Measurements from ENCODE around the gene LNX2. TPM values are rescaled to one million over a fixed set of nuclear protein-coding genes. Genes with fewer than 3 reads are reported as not detected.

LNX2 gene
- total and polyA plus RNA-seq, 3 experiments from 2014 or later: 4.4 to 5.0 (median 4.7) TPM

- H3K9me3 Mint-ChIP-seq: no peaks in the 10 kb centered on the region
- ChIA-PET CTCF (no interaction called here), POLR2A (no interaction called here)
- H3K27ac Mint-ChIP-seq: peak overlapping the region in 3 of 8 donors; percentile 5 to 42 (median 13)
- no peak overlapping the region for H3K4me3 Mint-ChIP-seq
- Histone ChIP-seq H3K27ac (ENCODE audit: low read depth, low read length) (no peak overlapping the region), H3K4me3 (ENCODE audit: low read length) (no peak overlapping the region), H3K9me3 (ENCODE audit: low read length) (no peaks in the 10 kb centered on the region), H3K4me1 (ENCODE audit: insufficient read depth, low read length) (no peaks in the 10 kb centered on the region), H3K36me3 (ENCODE audit: insufficient read depth, low read length) (no peaks in the 10 kb centered on the region), H3K27me3 (ENCODE audit: insufficient read depth, low read length, poor library complexity, severe bottlenecking) (no peaks in the 10 kb centered on the region)
- peaks cover 0 to 21% (median 1%) of the 10 kb centered on the region in 3 donors for H3K36me3 Mint-ChIP-seq
- no peak for DNase-seq
- no peaks in the 10 kb centered on the region for H3K27me3 Mint-ChIP-seq
- peaks cover 8 to 27% (median 11%) of the 10 kb centered on the region in 3 donors for H3K4me1 Mint-ChIP-seq
These were observed 40.2 kb upstream of the LNX2 start for GRCh38 chr13:27660511-27660910.

- H3K9me3 ChIP-seq (ENCODE audit: low read length): no peaks in the 10 kb centered on the region
- H3K4me1 ChIP-seq (ENCODE audit: insufficient read depth, low read length): no peaks in the 10 kb centered on the region
- no peak overlapping the region for H3K27ac ChIP-seq (ENCODE audit: low read depth, low read length)
- H3K4me3 ChIP-seq (ENCODE audit: low read length): no peak overlapping the region
- H3K4me1 Mint-ChIP-seq: peaks cover 8 to 29% (median 10%) of the 10 kb centered on the region in 3 donors
- no peaks in the 10 kb centered on the region for H3K9me3 Mint-ChIP-seq
- no peak for DNase-seq
- POLR2A ChIA-PET: no interaction called here
- peaks cover 0 to 20% (median 1%) of the 10 kb centered on the region in 3 donors for H3K36me3 Mint-ChIP-seq
- no peaks in the 10 kb centered on the region for H3K27me3 ChIP-seq (ENCODE audit: insufficient read depth, low read length, poor library complexity, severe bottlenecking)
- CTCF ChIA-PET: no interaction called here
- no peaks in the 10 kb centered on the region for H3K27me3 Mint-ChIP-seq
- no peak overlapping the region for H3K4me3 Mint-ChIP-seq
- no peaks in the 10 kb centered on the region for H3K36me3 ChIP-seq (ENCODE audit: insufficient read depth, low read length)
- H3K27ac Mint-ChIP-seq: no peak overlapping the region
These were observed 39.0 kb upstream of the LNX2 start for GRCh38 chr13:27659145-27659865.

- Mint-ChIP-seq H3K27me3 (no peaks in the 10 kb centered on the region), H3K9me3 (no peaks in the 10 kb centered on the region), H3K4me1 (peaks cover 4 to 25% (median 10%) of the 10 kb centered on the region in 3 donors), H3K27ac (peak overlapping the region in 1 of 8 donors; percentile 75), H3K36me3 (peaks cover 0 to 20% (median 1%) of the 10 kb centered on the region in 3 donors), H3K4me3 (no peak overlapping the region)
- H3K4me3 ChIP-seq (ENCODE audit: low read length): no peak overlapping the region
- no peaks in the 10 kb centered on the region for H3K36me3 ChIP-seq (ENCODE audit: insufficient read depth, low read length)
- no peaks in the 10 kb centered on the region for H3K27me3 ChIP-seq (ENCODE audit: insufficient read depth, low read length, poor library complexity, severe bottlenecking)
- H3K9me3 ChIP-seq (ENCODE audit: low read length): no peaks in the 10 kb centered on the region
- DNase-seq: no peak
- H3K27ac ChIP-seq (ENCODE audit: low read depth, low read length): no peak overlapping the region
- CTCF ChIA-PET: interaction anchor here (0.9 kb wide), 1 partner anchor 10 kb away, joined by 3 read pairs; no protein-coding TSS in a partner anchor
- POLR2A ChIA-PET: no interaction called here
- H3K4me1 ChIP-seq (ENCODE audit: insufficient read depth, low read length): no peaks in the 10 kb centered on the region
These were observed 38.2 kb upstream of the LNX2 start for GRCh38 chr13:27658546-27658945.

- H3K36me3 ChIP-seq (ENCODE audit: insufficient read depth, low read length): no peaks in the 10 kb centered on the region
These were observed 37.4 kb upstream of the LNX2 start for GRCh38 chr13:27657724-27658123.

GRCh38 chr13:27654816-27655215, 34.5 kb upstream of the LNX2 start:
- Histone ChIP-seq H3K9me3 (ENCODE audit: low read length) (peaks cover 6% of the 10 kb centered on the region), H3K27me3 (ENCODE audit: insufficient read depth, low read length, poor library complexity, severe bottlenecking) (no peaks in the 10 kb centered on the region), H3K36me3 (ENCODE audit: insufficient read depth, low read length) (peaks cover 9% of the 10 kb centered on the region), H3K4me3 (ENCODE audit: low read length) (no peak overlapping the region), H3K27ac (ENCODE audit: low read depth, low read length) (no peak overlapping the region), H3K4me1 (ENCODE audit: insufficient read depth, low read length) (no peaks in the 10 kb centered on the region)
- ChIA-PET CTCF (no interaction called here), POLR2A (no interaction called here)
- Mint-ChIP-seq H3K27ac (no peak overlapping the region), H3K4me1 (peaks cover 3 to 22% (median 7%) of the 10 kb centered on the region in 3 donors), H3K4me3 (no peak overlapping the region), H3K27me3 (no peaks in the 10 kb centered on the region), H3K36me3 (peaks cover 13 to 43% (median 21%) of the 10 kb centered on the region in 3 donors), H3K9me3 (peaks cover 5 to 12% (median 8%) of the 10 kb centered on the region in 5 donors)
- no peak for DNase-seq

More at GRCh38 chr13:27657724-27658123, 37.4 kb upstream of the LNX2 start:
- CTCF ChIA-PET: interaction anchor here (0.9 kb wide), 1 partner anchor 11 kb away, joined by 3 read pairs; no protein-coding TSS in a partner anchor
- H3K27me3 Mint-ChIP-seq: no peaks in the 10 kb centered on the region
- DNase-seq: no peak
- Histone ChIP-seq H3K4me1 (ENCODE audit: insufficient read depth, low read length) (no peaks in the 10 kb centered on the region), H3K4me3 (ENCODE audit: low read length) (no peak overlapping the region), H3K27ac (ENCODE audit: low read depth, low read length) (no peak overlapping the region), H3K9me3 (ENCODE audit: low read length) (no peaks in the 10 kb centered on the region), H3K27me3 (ENCODE audit: insufficient read depth, low read length, poor library complexity, severe bottlenecking) (no peaks in the 10 kb centered on the region)
- H3K36me3 Mint-ChIP-seq: peaks cover 0 to 25% (median 1%) of the 10 kb centered on the region in 3 donors
- H3K4me3 Mint-ChIP-seq: no peak overlapping the region
- H3K4me1 Mint-ChIP-seq: peaks cover 4 to 30% (median 7%) of the 10 kb centered on the region in 3 donors
- H3K9me3 Mint-ChIP-seq: no peaks in the 10 kb centered on the region
- H3K27ac Mint-ChIP-seq: peak overlapping the region in 2 of 8 donors; percentile 69 to 82
- POLR2A ChIA-PET: no interaction called here

GRCh38 chr13:27654059-27654458, 33.7 kb upstream of the LNX2 start:
- no peaks in the 10 kb centered on the region for H3K27me3 ChIP-seq (ENCODE audit: insufficient read depth, low read length, poor library complexity, severe bottlenecking)
- H3K36me3 ChIP-seq (ENCODE audit: insufficient read depth, low read length): peaks cover 15% of the 10 kb centered on the region
- peaks cover 18 to 47% (median 26%) of the 10 kb centered on the region in 3 donors for H3K36me3 Mint-ChIP-seq
- peaks cover 10% of the 10 kb centered on the region for H3K9me3 ChIP-seq (ENCODE audit: low read length)
- no peak for DNase-seq
- H3K4me1 ChIP-seq (ENCODE audit: insufficient read depth, low read length): no peaks in the 10 kb centered on the region
- H3K4me3 ChIP-seq (ENCODE audit: low read length): no peak overlapping the region
- ChIA-PET CTCF (no interaction called here), POLR2A (no interaction called here)
- peaks cover 3 to 22% (median 7%) of the 10 kb centered on the region in 3 donors for H3K4me1 Mint-ChIP-seq
- H3K27me3 Mint-ChIP-seq: no peaks in the 10 kb centered on the region
- H3K4me3 Mint-ChIP-seq: no peak overlapping the region
- no peak overlapping the region for H3K27ac Mint-ChIP-seq
- H3K27ac ChIP-seq (ENCODE audit: low read depth, low read length): no peak overlapping the region
- H3K9me3 Mint-ChIP-seq: peaks cover 11 to 16% (median 14%) of the 10 kb centered on the region in 5 donors

GRCh38 chr13:27650312-27650711, 30.0 kb upstream of the LNX2 start:
- Mint-ChIP-seq H3K27ac (no peak overlapping the region), H3K36me3 (peaks cover 24 to 57% (median 37%) of the 10 kb centered on the region in 3 donors), H3K27me3 (no peaks in the 10 kb centered on the region)

GRCh38 chr13:27644302-27644701, 24.0 kb upstream of the LNX2 start:
- Mint-ChIP-seq H3K4me3 (no peak overlapping the region), H3K9me3 (peaks cover 0 to 4% (median 2%) of the 10 kb centered on the region in 5 donors), H3K36me3 (peaks cover 11 to 25% (median 12%) of the 10 kb centered on the region in 3 donors), H3K27me3 (no peaks in the 10 kb centered on the region), H3K27ac (no peak overlapping the region), H3K4me1 (peaks cover 36 to 64% (median 64%) of the 10 kb centered on the region in 3 donors)
- peaks cover 6% of the 10 kb centered on the region for H3K36me3 ChIP-seq (ENCODE audit: insufficient read depth, low read length)
- H3K27me3 ChIP-seq (ENCODE audit: insufficient read depth, low read length, poor library complexity, severe bottlenecking): no peaks in the 10 kb centered on the region
- no peaks in the 10 kb centered on the region for H3K9me3 ChIP-seq (ENCODE audit: low read length)
- no peak for DNase-seq
- H3K4me1 ChIP-seq (ENCODE audit: insufficient read depth, low read length): peaks cover 5% of the 10 kb centered on the region
- POLR2A ChIA-PET: no interaction called here
- H3K4me3 ChIP-seq (ENCODE audit: low read length): no peak overlapping the region
- H3K27ac ChIP-seq (ENCODE audit: low read depth, low read length): no peak overlapping the region
- CTCF ChIA-PET: no interaction called here

More at GRCh38 chr13:27650312-27650711, 30.0 kb upstream of the LNX2 start:
- Histone ChIP-seq H3K4me3 (ENCODE audit: low read length) (no peak overlapping the region), H3K27me3 (ENCODE audit: insufficient read depth, low read length, poor library complexity, severe bottlenecking) (no peaks in the 10 kb centered on the region), H3K36me3 (ENCODE audit: insufficient read depth, low read length) (peaks cover 19% of the 10 kb centered on the region), H3K9me3 (ENCODE audit: low read length) (peaks cover 10% of the 10 kb centered on the region), H3K4me1 (ENCODE audit: insufficient read depth, low read length) (no peaks in the 10 kb centered on the region), H3K27ac (ENCODE audit: low read depth, low read length) (no peak overlapping the region)
- ChIA-PET POLR2A (no interaction called here), CTCF (no interaction called here)
- H3K4me3 Mint-ChIP-seq: no peak overlapping the region
- H3K4me1 Mint-ChIP-seq: peaks cover 10 to 24% (median 14%) of the 10 kb centered on the region in 3 donors
- DNase-seq: no peak
- peaks cover 11 to 17% (median 16%) of the 10 kb centered on the region in 5 donors for H3K9me3 Mint-ChIP-seq
